Astrocyte (in vitro differentiated cells and primary cell): Measurements from ENCODE around the gene ZDHHC8. TPM values are rescaled to one million over a fixed set of nuclear protein-coding genes. Genes with fewer than 3 reads are reported as not detected.

Experiments used
- DNase-seq: peaks from one replicate; pipeline ENCODE4 v3.0.0-alpha.2; 2010; ENCODE audit warnings: low read depth
- FAIRE-seq: peaks from 2 replicates; lab custom pipeline; 2011; peaks lifted over from hg19 to GRCh38; lab: Jason Lieb, UNC
- H2AFZ ChIP-seq: 2 replicates; pipeline ENCODE4 v1.6.0; 2012; ENCODE audit warnings: low read depth, low read length, inconsistent platforms
- H3K27ac ChIP-seq: 2 replicates; pipeline ENCODE4 v1.5.1; 2011; ENCODE audit warnings: low read depth, low read length, inconsistent platforms
- H3K27me3 ChIP-seq: 2 replicates; pipeline ENCODE4 v1.6.0; 2011; ENCODE audit warnings: low read length, inconsistent platforms; ENCODE audit not compliant: insufficient read depth
- H3K36me3 ChIP-seq: 2 replicates; pipeline ENCODE4 v1.5.1; 2011; ENCODE audit warnings: low read length, inconsistent platforms; ENCODE audit not compliant: insufficient read depth
- H3K4me1 ChIP-seq: 2 replicates; pipeline ENCODE4 v1.5.1; 2011; ENCODE audit warnings: low read length, inconsistent platforms; ENCODE audit not compliant: insufficient read depth
- H3K4me2 ChIP-seq: 2 replicates; pipeline ENCODE4 v1.6.0; 2012; ENCODE audit warnings: low read length, inconsistent platforms
- H3K4me3 ChIP-seq: 2 replicates; pipeline ENCODE4 v1.5.1; 2011; ENCODE audit warnings: low read depth, mild to moderate bottlenecking, low read length, inconsistent platforms; ENCODE audit not compliant: insufficient read depth
- H3K79me2 ChIP-seq: 2 replicates; pipeline ENCODE4 v1.6.0; 2012; ENCODE audit warnings: mild to moderate bottlenecking, low read length, inconsistent platforms; ENCODE audit not compliant: insufficient read depth
- H3K9ac ChIP-seq: 2 replicates; pipeline ENCODE4 v1.6.0; 2012; ENCODE audit warnings: mild to moderate bottlenecking, low read length, inconsistent platforms
- H3K9me3 ChIP-seq: 2 replicates; pipeline ENCODE4 v1.5.1; 2012; ENCODE audit warnings: low read depth, mild to moderate bottlenecking, low read length, inconsistent platforms; ENCODE audit not compliant: insufficient read depth
- H4K20me1 ChIP-seq: 2 replicates; pipeline ENCODE4 v1.6.0; 2012; ENCODE audit warnings: low read length, inconsistent platforms; ENCODE audit not compliant: insufficient read depth
- H3K27ac Mint-ChIP-seq: one replicate; pipeline ENCODE4 v1.8.0; 2021; ENCODE audit warnings: mild to moderate bottlenecking, mixed read lengths; ENCODE audit not compliant: unreplicated experiment
- H3K27me3 Mint-ChIP-seq: one replicate; pipeline ENCODE4 v1.8.0; 2021; ENCODE audit warnings: low read depth, mixed read lengths; ENCODE audit not compliant: unreplicated experiment
- H3K36me3 Mint-ChIP-seq: one replicate; pipeline ENCODE4 v1.8.0; 2021; ENCODE audit warnings: low read depth, mixed read lengths; ENCODE audit not compliant: unreplicated experiment
- H3K4me1 Mint-ChIP-seq: one replicate; pipeline ENCODE4 v1.8.0; 2021; ENCODE audit warnings: low read depth, mixed read lengths; ENCODE audit not compliant: unreplicated experiment
- H3K4me3 Mint-ChIP-seq: one replicate; pipeline ENCODE4 v1.8.0; 2021; ENCODE audit warnings: mild to moderate bottlenecking, moderate library complexity, mixed read lengths; ENCODE audit not compliant: unreplicated experiment
- H3K9me3 Mint-ChIP-seq: one replicate; pipeline ENCODE4 v1.8.0; 2021; ENCODE audit warnings: mild to moderate bottlenecking, mixed read lengths; ENCODE audit not compliant: unreplicated experiment
- CTCF ChIP-seq: IDR thresholded peaks from 2 replicates; pipeline ENCODE4 v1.5.1; 2011; ENCODE audit warnings: low read depth, mild to moderate bottlenecking, inconsistent platforms, low read length, moderate library complexity; ENCODE audit not compliant: insufficient read depth
- EZH2 ChIP-seq: IDR thresholded peaks from 2 replicates; pipeline ENCODE4 v1.6.1; 2012; ENCODE audit warnings: mild to moderate bottlenecking, low read length, inconsistent platforms; ENCODE audit not compliant: insufficient read depth
- total RNA-seq: library from RNA; stranded (reverse); gene quantifications from 2 replicates; pipeline ENCODE4 v1.2.1, GENCODE V29; 2021

The ZDHHC8 gene
- total RNA-seq, 1 donor from 2014 or later, result 88.3 TPM

DNA sequence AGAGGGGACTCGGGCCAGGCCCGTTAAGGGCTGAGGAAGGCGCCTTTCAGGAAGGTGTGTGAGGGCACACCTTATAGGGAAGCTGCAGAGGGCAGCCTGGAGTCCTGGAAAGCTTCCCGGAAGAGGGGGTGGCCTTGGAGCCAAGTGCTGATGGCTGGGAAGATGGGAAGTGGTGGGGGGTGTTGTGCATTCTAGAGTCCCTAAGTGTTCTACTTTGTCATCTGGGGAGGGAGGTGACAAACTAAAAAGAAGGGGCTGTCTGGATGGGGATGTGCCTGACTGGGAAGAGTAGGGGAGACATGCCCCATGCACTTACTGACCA lies 6.8 kb downstream of the ZDHHC8 start:
- Histone ChIP-seq H3K79me2 (peaks cover 75% of the 10 kb centered on the region), H3K27ac (no peak overlapping the region), H3K4me3 (no peak overlapping the region), H3K9ac (peak overlapping the region; percentile 10), H3K4me1 (peaks cover 27% of the 10 kb centered on the region), H3K4me2 (peak overlapping the region; percentile 11), H3K36me3 (no peaks in the 10 kb centered on the region), H4K20me1 (peaks cover 71% of the 10 kb centered on the region), H3K9me3 (no peaks in the 10 kb centered on the region), H2AFZ (no peak overlapping the region), H3K27me3 (no peaks in the 10 kb centered on the region)
- FAIRE-seq (no peak), DNase-seq (no peak)
- no peak for TF ChIP-seq CTCF
- Mint-ChIP-seq H3K4me3 (no peak overlapping the region), H3K27ac (no peak overlapping the region), H3K9me3 (no peaks in the 10 kb centered on the region), H3K36me3 (peaks cover 10% of the 10 kb centered on the region), H3K4me1 (peaks cover 23% of the 10 kb centered on the region), H3K27me3 (no peaks in the 10 kb centered on the region)

DNA sequence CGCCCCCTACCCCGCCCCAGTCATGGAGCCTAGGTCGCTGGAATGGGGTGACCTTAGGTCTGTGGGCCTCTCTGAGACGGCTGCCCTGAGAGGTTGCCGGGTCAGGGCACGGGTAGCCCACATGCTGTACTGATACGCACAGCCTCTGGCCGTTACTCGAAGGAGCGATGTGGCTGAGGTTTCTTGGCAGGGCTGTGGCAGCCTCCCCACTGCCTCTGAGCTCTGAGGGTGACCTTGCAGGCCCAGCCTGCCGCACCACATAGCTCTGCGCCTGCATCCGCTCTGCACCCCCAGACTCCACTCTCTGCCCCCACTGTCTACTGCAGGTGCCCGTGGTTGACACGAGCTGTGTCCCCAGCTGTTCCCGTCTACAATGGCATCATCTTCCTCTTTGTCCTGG lies 7.3 kb downstream of the ZDHHC8 start:
- no peak overlapping the region for H2AFZ ChIP-seq
- H3K36me3 Mint-ChIP-seq, result peaks cover 7% of the 10 kb centered on the region
- DNase-seq (no peak), FAIRE-seq (no peak)
- H3K27me3 ChIP-seq, result no peaks in the 10 kb centered on the region
- H3K4me2 ChIP-seq, result no peak overlapping the region
- H3K27ac Mint-ChIP-seq, result peak overlapping the region; percentile 80
- H3K4me1 ChIP-seq, result peaks cover 27% of the 10 kb centered on the region
- peaks cover 71% of the 10 kb centered on the region for H3K79me2 ChIP-seq
- H3K9me3 ChIP-seq, result no peaks in the 10 kb centered on the region
- no peak overlapping the region for H3K4me3 Mint-ChIP-seq
- no peaks in the 10 kb centered on the region for H3K9me3 Mint-ChIP-seq
- H3K27me3 Mint-ChIP-seq, result no peaks in the 10 kb centered on the region
- H3K36me3 ChIP-seq, result no peaks in the 10 kb centered on the region
- H3K4me1 Mint-ChIP-seq, result peaks cover 20% of the 10 kb centered on the region
- H3K27ac ChIP-seq, result no peak overlapping the region
- no peak overlapping the region for H3K9ac ChIP-seq
- H3K4me3 ChIP-seq, result no peak overlapping the region
- H4K20me1 ChIP-seq, result peaks cover 68% of the 10 kb centered on the region
- TF ChIP-seq CTCF (no peak), EZH2 (no peak)

DNA sequence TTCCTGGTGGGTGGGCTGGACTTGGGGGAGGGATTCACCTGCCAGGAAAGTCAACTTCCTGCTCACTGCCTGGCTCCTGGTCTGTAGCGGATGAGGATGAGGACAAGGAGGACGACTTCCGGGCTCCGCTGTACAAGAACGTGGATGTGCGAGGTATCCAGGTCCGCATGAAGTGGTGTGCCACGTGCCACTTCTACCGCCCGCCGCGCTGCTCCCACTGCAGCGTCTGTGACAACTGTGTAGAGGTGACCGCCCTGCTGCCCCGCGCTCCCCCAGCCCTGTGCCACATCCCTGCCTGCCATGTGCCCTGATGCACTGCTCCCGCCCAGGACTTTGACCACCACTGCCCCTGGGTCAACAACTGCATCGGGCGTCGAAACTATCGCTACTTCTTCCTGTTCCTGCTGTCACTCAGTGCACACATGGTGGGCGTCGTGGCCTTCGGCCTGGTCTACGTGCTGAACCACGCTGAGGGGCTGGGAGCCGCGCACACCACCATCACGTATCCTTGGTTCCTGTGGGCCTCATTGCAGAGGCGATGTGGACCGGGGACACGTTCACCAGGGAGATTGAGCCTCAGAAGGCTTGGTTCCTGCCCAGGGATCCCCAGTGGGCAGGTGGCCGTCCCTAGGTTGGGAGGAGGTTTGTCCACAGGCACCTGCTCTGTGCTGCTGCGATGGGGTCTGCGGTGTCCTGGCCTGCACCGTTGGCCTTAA lies 7.9 kb downstream of the ZDHHC8 start:
- Mint-ChIP-seq H3K4me3 (peak overlapping the region; percentile 41), H3K27me3 (no peaks in the 10 kb centered on the region), H3K4me1 (peaks cover 20% of the 10 kb centered on the region), H3K36me3 (peaks cover 7% of the 10 kb centered on the region), H3K27ac (peak overlapping the region; percentile 47), H3K9me3 (no peaks in the 10 kb centered on the region)
- Histone ChIP-seq H3K27ac (no peak overlapping the region), H3K9me3 (no peaks in the 10 kb centered on the region), H3K27me3 (no peaks in the 10 kb centered on the region), H3K79me2 (peaks cover 65% of the 10 kb centered on the region), H3K4me2 (no peak overlapping the region), H4K20me1 (peaks cover 61% of the 10 kb centered on the region), H3K4me3 (no peak overlapping the region), H3K9ac (no peak overlapping the region), H3K36me3 (no peaks in the 10 kb centered on the region), H2AFZ (no peak overlapping the region), H3K4me1 (peaks cover 27% of the 10 kb centered on the region)
- FAIRE-seq (no peak), DNase-seq (no peak)
- TF ChIP-seq EZH2 (no peak), CTCF (no peak)
